Kidney (tissue), 14 donors: Measurements from ENCODE around the gene ASL. TPM values are rescaled to one million over a fixed set of nuclear protein-coding genes. Genes with fewer than 3 reads are reported as not detected.
"Not testable (repeated sequence)": the region's sequence is repeated elsewhere in the genome, so short reads cannot be mapped to it uniquely, and the experiment has no call there.

Experiments used
- DNase-seq, 5 donors: peaks; one replicate each; pipeline ENCODE4 v3.0.0-alpha.2; 2013 to 2020
- FAIRE-seq: peaks from 2 replicates; lab custom pipeline; 2012; peaks lifted over from hg19 to GRCh38; lab: Jason Lieb, UNC
- H3K27ac ChIP-seq, 2 donors: one replicate each; pipeline ENCODE4 v1.7.0; 2013; ENCODE audit warnings: low read depth in 2 of 2, low read length in 2 of 2, inconsistent platforms in 1 of 2
- H3K27me3 ChIP-seq: one replicate; pipeline ENCODE4 v1.7.1; 2013; ENCODE audit warnings: low read length, inconsistent platforms; ENCODE audit not compliant: control insufficient read depth, insufficient read depth
- H3K36me3 ChIP-seq, 3 donors: one replicate each; pipeline versions ENCODE4 v1.7.0 to v1.7.1; 2013; ENCODE audit warnings: low read length in 3 of 3, control low read depth in 1 of 3, inconsistent platforms in 1 of 3; ENCODE audit not compliant: insufficient read depth in 3 of 3, control insufficient read depth in 2 of 3
- H3K4me1 ChIP-seq, 3 donors: one replicate each; pipeline versions ENCODE4 v1.7.0 to v1.7.1; 2013; ENCODE audit warnings: low read length in 3 of 3, inconsistent platforms in 1 of 3, low read depth in 1 of 3; ENCODE audit not compliant: control insufficient read depth in 2 of 3, insufficient read depth in 2 of 3
- H3K4me3 ChIP-seq, 3 donors: one replicate each; pipeline versions ENCODE4 v1.7.0 to v1.8.1; 2013; ENCODE audit warnings: low read length in 3 of 3, control low read depth in 1 of 3, inconsistent platforms in 1 of 3
- H3K9ac ChIP-seq, 3 donors: one replicate each; pipeline versions ENCODE4 v1.7.0 to v1.7.1; 2013; ENCODE audit warnings: low read length in 3 of 3, control low read depth in 1 of 3, inconsistent platforms in 1 of 3
- H3K9me3 ChIP-seq, 3 donors: one replicate each; pipeline versions ENCODE4 v1.7.0 to v1.7.1; 2013; ENCODE audit warnings: low read length in 3 of 3, control low read depth in 1 of 3, inconsistent platforms in 1 of 3; ENCODE audit not compliant: control insufficient read depth in 2 of 3, insufficient read depth in 1 of 3
- intact Hi-C: fragments of 100-400 bp; cut with DNase I; formaldehyde crosslinking; loops from one replicate; pipeline ENCODE4 v1.11.1; 2022
- polyA plus RNA-seq: library from polyadenylated mRNA; stranded (reverse); fragments of 350-450 nt; fragmentation: Illumina TruSeq; extraction: RNeasy Lipid Tissue Mini Kit (QIAGEN cat#74804); gene quantifications from one replicate; pipeline ENCODE4 v1.2.3, GENCODE V29; 2014; ENCODE audit warnings: low read depth, low replicate concordance; ENCODE audit not compliant: insufficient read depth
- total RNA-seq: library from RNA; stranded (reverse); fragmentation: NEBNext Ultra II Directional; extraction: Animal tissue kit (Norgen Biotek cat#: 25700); gene quantifications from one replicate; pipeline ENCODE4 v1.2.1, GENCODE V29; 2021
- TF ChIP-seq, protein P1 (sequence below): IDR thresholded peaks from 3 replicates; pipeline ENCODE4 v1.5.1; 2012; ENCODE audit warnings: mild to moderate bottlenecking, moderate library complexity, borderline replicate concordance; ENCODE audit not compliant: insufficient read depth; ENCODE audit errors: extremely low read depth
- donor health status: control.
- donor health status: control.
- donor health status: control.
- donor health status: control.
- donor health status: control.
- donor health status: DM: yes; HTN: yes; CAD: no.
- donor health status: Normal renal cell carcinoma (clear cell type).

The ASL gene
- total and polyA plus RNA-seq, 2 donors from 2014 or later, result 57.2 to 111 TPM

DNA sequence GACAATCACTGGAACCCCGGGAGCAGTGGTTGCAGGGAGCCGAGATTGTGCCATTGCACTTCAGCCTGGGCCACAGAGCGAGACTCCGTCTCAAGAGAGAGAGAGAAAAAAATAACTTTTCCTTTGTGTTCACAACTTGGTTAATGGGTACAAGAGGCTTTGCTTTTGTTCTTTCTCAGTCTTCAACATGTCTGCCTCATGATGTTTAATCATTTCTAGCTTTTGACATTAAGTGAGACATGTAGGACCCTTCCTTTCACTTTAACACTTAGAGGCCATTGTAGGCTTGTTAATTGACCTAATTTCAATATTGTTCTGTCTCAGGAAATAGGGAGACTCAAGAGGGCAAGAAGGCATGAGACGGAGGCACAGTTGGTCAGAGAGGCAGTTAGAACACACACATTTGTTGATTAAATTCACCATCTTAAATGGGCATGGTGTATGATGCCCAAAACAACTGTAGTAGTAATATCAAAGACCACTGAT is 29.7 kb downstream of the ASL start:
- peak overlapping the region in 2 of 3 donors; percentile 6 to 13 for H3K4me3 ChIP-seq
- TF ChIP-seq, protein P1, sequence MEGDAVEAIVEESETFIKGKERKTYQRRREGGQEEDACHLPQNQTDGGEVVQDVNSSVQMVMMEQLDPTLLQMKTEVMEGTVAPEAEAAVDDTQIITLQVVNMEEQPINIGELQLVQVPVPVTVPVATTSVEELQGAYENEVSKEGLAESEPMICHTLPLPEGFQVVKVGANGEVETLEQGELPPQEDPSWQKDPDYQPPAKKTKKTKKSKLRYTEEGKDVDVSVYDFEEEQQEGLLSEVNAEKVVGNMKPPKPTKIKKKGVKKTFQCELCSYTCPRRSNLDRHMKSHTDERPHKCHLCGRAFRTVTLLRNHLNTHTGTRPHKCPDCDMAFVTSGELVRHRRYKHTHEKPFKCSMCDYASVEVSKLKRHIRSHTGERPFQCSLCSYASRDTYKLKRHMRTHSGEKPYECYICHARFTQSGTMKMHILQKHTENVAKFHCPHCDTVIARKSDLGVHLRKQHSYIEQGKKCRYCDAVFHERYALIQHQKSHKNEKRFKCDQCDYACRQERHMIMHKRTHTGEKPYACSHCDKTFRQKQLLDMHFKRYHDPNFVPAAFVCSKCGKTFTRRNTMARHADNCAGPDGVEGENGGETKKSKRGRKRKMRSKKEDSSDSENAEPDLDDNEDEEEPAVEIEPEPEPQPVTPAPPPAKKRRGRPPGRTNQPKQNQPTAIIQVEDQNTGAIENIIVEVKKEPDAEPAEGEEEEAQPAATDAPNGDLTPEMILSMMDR, result no peak
- no peak overlapping the region for H3K9ac ChIP-seq
- peak in 1 of 5 donors; percentile 2 for DNase-seq
- H3K27ac ChIP-seq, result peak overlapping the region; percentile 14 to 73
- intact Hi-C loops, result no loop called here
- H3K9me3 ChIP-seq, result no peaks in the 10 kb centered on the region
- H3K27me3 ChIP-seq, result no peaks in the 10 kb centered on the region
- H3K4me1 ChIP-seq, result peaks cover 0 to 3% (median 2%) of the 10 kb centered on the region in 3 donors
- no peak for FAIRE-seq
- H3K36me3 ChIP-seq, result no peaks in the 10 kb centered on the region

DNA sequence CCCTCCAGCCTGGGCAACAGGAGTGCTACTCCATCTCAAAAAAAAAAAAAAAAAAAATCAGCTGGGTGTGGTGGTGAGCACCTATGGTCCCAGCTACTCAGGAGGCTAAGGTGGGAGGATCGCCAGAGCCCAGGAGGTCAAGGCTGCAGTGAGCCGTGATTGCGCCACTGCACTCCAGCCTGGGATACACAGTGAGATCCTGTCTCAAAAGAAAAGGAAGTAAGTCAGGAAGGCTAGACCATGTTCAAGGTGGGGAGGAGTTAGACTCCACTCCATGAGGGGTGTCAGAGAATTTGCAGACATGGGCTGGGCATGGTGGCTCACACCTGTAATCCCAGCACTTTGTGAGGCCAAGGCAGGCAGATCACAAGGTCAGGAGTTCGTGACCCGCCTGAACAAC is 32.8 kb downstream of the ASL start:
- intact Hi-C loops, H3K4me1 ChIP-seq, H3K9ac ChIP-seq, H3K4me3 ChIP-seq, FAIRE-seq, H3K36me3 ChIP-seq, H3K9me3 ChIP-seq, H3K27me3 ChIP-seq, H3K27ac ChIP-seq: not testable (repeated sequence)
- peak in 1 of 5 donors; percentile 17 for DNase-seq

DNA sequence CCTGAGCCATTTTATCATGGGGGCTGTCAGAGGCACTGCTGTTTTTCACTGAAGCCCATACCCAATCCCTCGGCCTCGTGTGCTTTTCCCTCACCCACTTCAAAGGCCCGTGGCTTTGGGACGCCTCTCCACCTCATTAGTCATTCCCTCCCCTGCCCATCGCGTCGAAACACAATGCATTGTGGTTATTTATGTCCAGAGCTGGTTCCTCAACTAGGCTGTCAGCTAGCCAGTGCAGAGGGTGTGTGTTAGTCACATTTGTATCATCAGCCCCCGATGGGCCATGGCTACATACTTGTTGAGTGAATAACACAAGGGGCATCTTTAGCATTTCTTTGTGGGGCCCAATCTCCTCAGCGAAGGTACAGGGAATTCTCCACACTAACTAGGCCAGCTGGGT is 35.2 kb downstream of the ASL start:
- DNase-seq (no peak), FAIRE-seq (no peak)
- intact Hi-C loops, result no loop called here
- no peaks in the 10 kb centered on the region for H3K27me3 ChIP-seq
- no peak overlapping the region for H3K27ac ChIP-seq
- no peaks in the 10 kb centered on the region for H3K9me3 ChIP-seq
- no peak overlapping the region for H3K9ac ChIP-seq
- no peak overlapping the region for H3K4me3 ChIP-seq
- no peaks in the 10 kb centered on the region for H3K36me3 ChIP-seq
- TF ChIP-seq, protein P1, result no peak
- peaks cover 0 to 2% (median 0%) of the 10 kb centered on the region in 3 donors for H3K4me1 ChIP-seq

DNA sequence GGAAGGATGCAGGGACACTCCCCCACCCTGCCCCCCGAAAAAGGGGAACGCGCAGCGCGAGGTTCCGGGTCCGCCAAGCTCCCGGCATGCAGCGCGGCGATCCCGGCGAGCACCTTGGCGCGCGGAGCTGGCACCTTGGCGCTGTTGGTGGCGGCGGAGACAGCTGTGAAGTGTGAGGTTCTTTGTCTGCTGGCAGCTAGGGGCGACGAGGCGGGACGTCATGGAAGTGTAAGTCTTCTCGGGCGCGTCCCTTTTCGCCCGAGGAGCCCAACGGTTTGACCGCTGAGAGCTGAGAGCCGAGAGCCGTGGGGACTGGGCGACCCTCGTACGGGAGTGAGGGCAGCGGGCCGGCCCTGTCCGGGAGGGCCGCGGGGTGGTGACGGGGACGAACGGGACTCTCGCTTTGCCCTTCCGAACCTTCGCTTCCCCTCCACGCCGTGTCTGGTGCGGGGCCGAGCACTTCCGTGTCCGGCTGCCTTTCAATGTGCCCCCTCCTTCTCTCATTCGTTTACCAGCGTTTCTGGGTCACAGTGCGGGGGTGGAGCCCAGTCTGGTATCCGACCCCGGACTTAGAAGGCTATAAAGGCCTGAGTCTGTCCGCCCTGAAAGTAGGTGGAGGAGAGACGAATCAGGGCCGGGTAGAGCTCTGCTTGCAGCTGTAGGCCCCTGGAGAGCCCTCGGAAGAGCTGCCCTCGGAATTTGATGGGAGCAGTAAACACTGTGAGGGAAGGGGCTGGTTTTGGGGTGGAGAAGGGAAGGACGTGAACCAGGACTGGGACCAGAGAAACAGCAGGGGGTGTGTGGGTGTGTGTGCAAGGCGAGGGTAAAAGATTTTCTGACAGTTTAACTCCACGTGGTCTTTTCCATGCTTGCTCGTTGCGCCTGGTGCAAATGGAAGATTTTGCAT is 39.4 kb downstream of the ASL start, which contains the start of gene CRCP:
Gene CRCP, plus strand, starts transcription at position 105 of the 907 bp plus-strand sequence. Its CDS starts 116 bp downstream, at position 221.
- Histone ChIP-seq H3K27me3 (no peaks in the 10 kb centered on the region), H3K4me3 (peak within 1 kb of the TSS; percentile 75 to 91 (median 84)), H3K4me1 (peaks cover 0 to 13% (median 2%) of the 10 kb centered on the region in 3 donors), H3K36me3 (no peaks in the 10 kb centered on the region), H3K9ac (peak within 1 kb of the TSS; percentile 74 to 91 (median 87)), H3K27ac (peak within 1 kb of the TSS; percentile 98), H3K9me3 (no peaks in the 10 kb centered on the region)
- DNase-seq, result peak; percentile 87 to 94 (median 92)
- no peak for FAIRE-seq
- intact Hi-C loops, result no loop called here
- TF ChIP-seq, protein P1, result no peak

DNA sequence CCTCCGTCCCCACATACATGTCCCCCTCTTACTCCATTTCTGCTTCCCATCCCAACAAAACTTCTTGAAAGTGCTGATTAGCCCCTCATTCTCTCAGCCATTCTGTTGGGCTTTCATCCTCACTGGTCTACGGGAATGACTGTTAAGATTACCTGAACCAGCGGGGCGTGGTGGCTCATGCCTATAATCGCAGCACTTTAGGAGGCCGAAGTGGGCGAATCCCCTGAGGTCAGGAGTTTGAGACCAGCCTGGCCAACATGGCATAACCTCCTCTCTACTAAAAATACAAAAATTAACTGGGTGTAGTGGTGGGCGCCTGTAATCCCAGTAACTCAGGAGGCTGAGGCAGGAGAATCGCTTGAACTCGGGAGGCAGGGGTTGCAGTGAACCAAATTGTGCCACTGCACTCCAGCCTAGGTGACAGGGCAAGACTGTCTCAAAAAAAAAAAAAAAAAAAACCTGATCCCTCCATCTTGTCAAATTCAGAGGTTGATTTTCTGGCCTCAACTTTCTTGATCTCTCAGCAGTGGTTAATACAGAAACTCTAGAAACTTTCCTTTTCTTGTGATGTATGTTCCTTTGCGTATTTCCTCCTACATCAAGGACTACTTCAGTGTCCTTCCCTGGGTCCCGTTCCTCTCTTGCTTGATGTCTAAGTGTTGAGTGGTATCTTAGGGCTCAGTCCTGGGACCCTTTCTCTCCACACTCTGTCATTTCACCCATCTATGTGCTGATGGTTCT is 41.2 kb downstream of the ASL start:
- peaks cover 0 to 13% (median 2%) of the 10 kb centered on the region in 3 donors for H3K4me1 ChIP-seq

More for the DNA sequence above, 41.2 kb downstream of the ASL start:
- H3K9ac ChIP-seq, FAIRE-seq, DNase-seq, intact Hi-C loops, H3K9me3 ChIP-seq, H3K4me3 ChIP-seq, H3K36me3 ChIP-seq, H3K27me3 ChIP-seq, H3K27ac ChIP-seq: not testable (repeated sequence)
